A549 (cell line): ENCODE data around the gene BTBD10. TPM values are rescaled to one million over a fixed set of nuclear protein-coding genes. Genes with fewer than 3 reads are reported as not detected.

Source experiments
- ATAC-seq, 2 experiments: fragments of 200-7000 bp in 1 of 2; fragments of >200 bp in 1 of 2; cut with Nextera tagmentation in 1 of 2; cut with Tn5 transposase in 1 of 2; 3 replicates each; pipeline versions ENCODE4 v1.8.0 to v1.9.1; 2018 to 2020; ENCODE audit warnings: mild to moderate bottlenecking in 1 of 2, moderate library complexity in 1 of 2
- CTCF ChIA-PET: fragments of 300-600 bp; sonication (Branson Sonifier 250); formaldehyde crosslinking; extraction: SDS; loops from one replicate; lab custom pipeline; 2021; ENCODE audit warnings: antibody characterized with exemption, inconsistent platforms; lab: Yijun Ruan, JAX
- POLR2A ChIA-PET: fragments of 350-600 bp; formaldehyde crosslinking; extraction: SDS; loops from one replicate; lab custom pipeline; 2021; ENCODE audit warnings: antibody characterized with exemption, inconsistent platforms; lab: Yijun Ruan, JAX
- DNase-seq, 2 experiments: peaks; one replicate each; pipeline versions ENCODE4 v3.0.0 to v3.0.0-alpha.2; 2011 to 2016; ENCODE audit warnings: low read depth in 1 of 2, low spot score in 1 of 2
- FAIRE-seq: peaks from 2 replicates; lab custom pipeline; 2011; peaks lifted over from hg19 to GRCh38; lab: Jason Lieb, UNC
- H3K27ac ChIP-seq, 2 experiments: fragments of >200 bp; sonication (Bioruptor Twin); formaldehyde crosslinking; 3 replicates each; pipeline ENCODE4 v1.5.1; 2016 to 2017
- H3K4me1 ChIP-seq: fragments of >200 bp; sonication (Bioruptor Twin); formaldehyde crosslinking; 3 replicates; pipeline ENCODE4 v1.6.1; 2016
- H3K4me2 ChIP-seq: fragments of >200 bp; sonication (Bioruptor Twin); formaldehyde crosslinking; 3 replicates; pipeline ENCODE4 v1.6.1; 2016
- H3K4me3 ChIP-seq: fragments of >200 bp; sonication (Bioruptor Twin); formaldehyde crosslinking; 3 replicates; pipeline ENCODE4 v1.5.1; 2016
- H3K9me3 ChIP-seq: fragments of >200 bp; sonication (Bioruptor Twin); formaldehyde crosslinking; 3 replicates; pipeline ENCODE4 v1.6.1; 2016
- BHLHE40 ChIP-seq: IDR thresholded peaks from 2 replicates; pipeline ENCODE4 v1.6.1; 2012; ENCODE audit warnings: low read depth, low read length, inconsistent platforms
- CBX2 ChIP-seq: fragments of 200-600 bp; sonication (generic); IDR thresholded peaks from 2 replicates; pipeline ENCODE4 v1.6.1; 2016; ENCODE audit warnings: low read depth, mild to moderate bottlenecking, borderline replicate concordance
- ESRRA ChIP-seq: fragments of 150-350 bp; IDR thresholded peaks from 2 replicates; pipeline ENCODE4 v1.6.1; 2014; ENCODE audit warnings: mild to moderate bottlenecking, low read length, borderline replicate concordance
- FOSL2 ChIP-seq, 2 experiments: fragments of 450-650 bp in 1 of 2; fragments of >200 bp in 1 of 2; sonication (Bioruptor Twin) in 1 of 2; formaldehyde crosslinking; IDR thresholded peaks; 2 replicates each; pipeline versions ENCODE4 v1.5.0 to v1.6.1; 2016 to 2020; ENCODE audit warnings: mild to moderate bottlenecking in 1 of 2, moderate library complexity in 1 of 2
- HOXB5 ChIP-seq: fragments of 250-450 bp; sonication (Bioruptor Pico); IDR thresholded peaks from 2 replicates; pipeline ENCODE4 v1.5.0; 2020; ENCODE audit warnings: mild to moderate bottlenecking, moderate library complexity
- KDM5A ChIP-seq: fragments of 200-600 bp; sonication (generic); IDR thresholded peaks from 2 replicates; pipeline ENCODE4 v1.6.1; 2016; ENCODE audit warnings: antibody characterized with exemption, mild to moderate bottlenecking
- NFE2L2 ChIP-seq: fragments of 150-350 bp; conservative IDR thresholded peaks from 2 replicates; pipeline ENCODE4 v1.6.1; 2014; ENCODE audit warnings: low read length
- NR3C1 ChIP-seq: fragments of >200 bp; sonication (Bioruptor Twin); formaldehyde crosslinking; IDR thresholded peaks from 3 replicates; pipeline ENCODE4 v1.6.1; 2017
- REST ChIP-seq: fragments of 200-600 bp; sonication (generic); IDR thresholded peaks from 2 replicates; pipeline ENCODE4 v1.6.1; 2016; ENCODE audit warnings: antibody characterized with exemption, mild to moderate bottlenecking, moderate library complexity
- RFX5 ChIP-seq: fragments of 450-650 bp; IDR thresholded peaks from 2 replicates; pipeline ENCODE4 v1.7.1; 2014; ENCODE audit warnings: antibody characterized with exemption, mild to moderate bottlenecking, moderate library complexity
- SMC3 ChIP-seq: fragments of >200 bp; sonication (Bioruptor Twin); formaldehyde crosslinking; IDR thresholded peaks from 3 replicates; pipeline ENCODE4 v1.6.1; 2018; ENCODE audit warnings: inconsistent platforms
- SREBF2 ChIP-seq: fragments of 450-650 bp; IDR thresholded peaks from 2 replicates; pipeline ENCODE4 v1.6.1; 2014; ENCODE audit warnings: mild to moderate bottlenecking, moderate library complexity
- TFCP2L1 ChIP-seq: fragments of 250-450 bp; sonication (Bioruptor Pico); IDR thresholded peaks from 2 replicates; pipeline ENCODE4 v1.5.0; 2021; ENCODE audit warnings: mild to moderate bottlenecking
- TP53 ChIP-seq: fragments of 250-450 bp; sonication (Bioruptor Pico); IDR thresholded peaks from 2 replicates; pipeline ENCODE4 v1.5.0; 2021; ENCODE audit warnings: mild to moderate bottlenecking, moderate library complexity
- ZFP36 ChIP-seq: fragments of 450-650 bp; IDR thresholded peaks from 2 replicates; pipeline ENCODE4 v1.6.1; 2014; ENCODE audit warnings: borderline replicate concordance; ENCODE audit not compliant: partially characterized antibody
- WGBS: methylation state at CpG from one replicate; pipeline ENCODE4 v1.1.6; 2017; ENCODE audit errors: missing lambda C conversion rate; 5-methylcytosine and 5-hydroxymethylcytosine counted together
- polyA plus RNA-seq, 4 experiments: library from polyadenylated mRNA; depleted of rRNA in 3 of 4; stranded (reverse); fragments of >200 nt; fragmentation: RNase III in 1 of 4; extraction: RNeasy Plus Mini Kit Qiagen cat#74134 plus additional on column Dnase treatment in 1 of 4; gene quantifications; 2 replicates in 3 of 4; 3 replicates in 1 of 4; pipeline ENCODE4 v1.2.3, GENCODE V29; 2011 to 2017
- TF ChIP-seq, protein P1 (sequence below): fragments of 150-350 bp; IDR thresholded peaks from 2 replicates; pipeline ENCODE4 v1.6.1; 2014; ENCODE audit warnings: low read depth, mild to moderate bottlenecking, low read length
- TF ChIP-seq, protein P2 (sequence below): IDR thresholded peaks from 2 replicates; pipeline ENCODE4 v1.6.1; 2012; ENCODE audit warnings: low read depth, borderline replicate concordance
- TF ChIP-seq, protein P3 (sequence below): fragments of >200 bp; sonication (Bioruptor Twin); formaldehyde crosslinking; IDR thresholded peaks from 2 replicates; pipeline ENCODE4 v1.6.1; 2016
- TF ChIP-seq, protein P4 (sequence below): IDR thresholded peaks from 2 replicates; pipeline ENCODE4 v1.6.1; 2012

BTBD10 gene
- polyA plus RNA-seq, 2 of the 4 experiments (the other 2 are of a cell fraction) = 33.7 to 54.2 TPM

- TF ChIP-seq, protein P1, sequence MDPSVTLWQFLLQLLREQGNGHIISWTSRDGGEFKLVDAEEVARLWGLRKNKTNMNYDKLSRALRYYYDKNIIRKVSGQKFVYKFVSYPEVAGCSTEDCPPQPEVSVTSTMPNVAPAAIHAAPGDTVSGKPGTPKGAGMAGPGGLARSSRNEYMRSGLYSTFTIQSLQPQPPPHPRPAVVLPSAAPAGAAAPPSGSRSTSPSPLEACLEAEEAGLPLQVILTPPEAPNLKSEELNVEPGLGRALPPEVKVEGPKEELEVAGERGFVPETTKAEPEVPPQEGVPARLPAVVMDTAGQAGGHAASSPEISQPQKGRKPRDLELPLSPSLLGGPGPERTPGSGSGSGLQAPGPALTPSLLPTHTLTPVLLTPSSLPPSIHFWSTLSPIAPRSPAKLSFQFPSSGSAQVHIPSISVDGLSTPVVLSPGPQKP = no peak
- no peak for TF ChIP-seq NR3C1
- no peak for TF ChIP-seq SREBF2
- no peak for TF ChIP-seq TP53 (CRISPR knock-in tag)
- TF ChIP-seq CBX2 = no peak
- TF ChIP-seq, all 56 proteins: peak for 0
These were observed 1.7 kb downstream of the BTBD10 start (continued) for GRCh38 chr11:13461291-13461690.

DNA sequence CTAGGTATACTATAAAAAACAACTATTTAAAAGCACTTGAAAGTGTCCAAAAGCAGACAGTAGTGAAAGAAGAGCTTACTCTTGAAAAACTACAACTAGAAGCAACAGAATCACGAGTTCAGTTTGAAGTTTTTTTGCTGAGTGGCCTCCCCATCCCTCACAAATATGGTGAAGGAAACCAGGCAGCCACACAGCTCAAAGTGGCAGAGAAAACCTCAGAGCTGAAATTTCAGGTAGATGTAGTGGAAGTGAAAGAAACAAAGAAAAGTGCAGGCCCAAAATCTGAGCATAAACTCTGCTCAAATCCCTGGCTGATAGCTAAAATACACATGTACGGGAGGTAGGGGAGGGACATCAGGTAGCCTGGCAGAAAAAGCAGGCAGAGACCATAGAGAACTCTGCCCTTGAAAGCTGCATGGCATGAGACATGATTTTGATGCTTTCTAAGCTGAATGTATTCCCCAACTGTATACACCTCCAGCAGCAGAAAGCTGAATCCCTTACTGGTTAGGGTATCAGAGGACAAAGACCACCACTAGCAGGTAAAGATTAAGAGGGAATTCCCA lies 12.1 kb downstream of the BTBD10 start:
- Histone ChIP-seq H3K27ac (no peak overlapping the region), H3K4me2 (no peak overlapping the region), H3K4me1 (peaks cover 18% of the 10 kb centered on the region), H3K4me3 (no peak overlapping the region), H3K9me3 (no peaks in the 10 kb centered on the region)
- ATAC-seq (no peak), DNase-seq (no peak), FAIRE-seq (no peak)
- CTCF ChIA-PET = interaction anchor here (0.7 to 1.2 kb wide), 3 partner anchors 15 to 42 kb away, joined by 3 to 6 read pairs (median 3); no protein-coding TSS in a partner anchor
- WGBS = 74% methylated on average over 2 of the region's 2 CpGs
- no peak for TF ChIP-seq TFCP2L1
- TF ChIP-seq ZFP36 = no peak
- TF ChIP-seq, protein P2, sequence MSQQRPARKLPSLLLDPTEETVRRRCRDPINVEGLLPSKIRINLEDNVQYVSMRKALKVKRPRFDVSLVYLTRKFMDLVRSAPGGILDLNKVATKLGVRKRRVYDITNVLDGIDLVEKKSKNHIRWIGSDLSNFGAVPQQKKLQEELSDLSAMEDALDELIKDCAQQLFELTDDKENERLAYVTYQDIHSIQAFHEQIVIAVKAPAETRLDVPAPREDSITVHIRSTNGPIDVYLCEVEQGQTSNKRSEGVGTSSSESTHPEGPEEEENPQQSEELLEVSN = no peak
- TF ChIP-seq, protein P3, sequence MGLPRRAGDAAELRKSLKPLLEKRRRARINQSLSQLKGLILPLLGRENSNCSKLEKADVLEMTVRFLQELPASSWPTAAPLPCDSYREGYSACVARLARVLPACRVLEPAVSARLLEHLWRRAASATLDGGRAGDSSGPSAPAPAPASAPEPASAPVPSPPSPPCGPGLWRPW = no peak
- TF ChIP-seq SMC3 = no peak
- no peak for TF ChIP-seq NFE2L2
- TF ChIP-seq HOXB5 (CRISPR knock-in tag) = no peak
- TF ChIP-seq ESRRA = no peak
- no peak for TF ChIP-seq RFX5
- TF ChIP-seq CBX2 = no peak
- TF ChIP-seq REST = no peak
- TF ChIP-seq, protein P4, sequence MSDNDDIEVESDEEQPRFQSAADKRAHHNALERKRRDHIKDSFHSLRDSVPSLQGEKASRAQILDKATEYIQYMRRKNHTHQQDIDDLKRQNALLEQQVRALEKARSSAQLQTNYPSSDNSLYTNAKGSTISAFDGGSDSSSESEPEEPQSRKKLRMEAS = no peak
- TF ChIP-seq NR3C1 = no peak
- TF ChIP-seq KDM5A = no peak
- TF ChIP-seq FOSL2 (IDR thresholded peaks at IDR 0.05) = no peak
- TF ChIP-seq FOSL2 (CRISPR knock-in tag; IDR thresholded peaks at IDR 0.05) = no peak
- TF ChIP-seq BHLHE40 = no peak
- TF ChIP-seq, protein P1 = no peak
- POLR2A ChIA-PET = interaction anchor here (1.3 kb wide), 1 partner anchor 12 kb away, joined by 3 read pairs; the partner anchor contains the start of gene BTBD10
